PC-9 (cell line): ENCODE measurements around the gene CMSS1. TPM values are rescaled to one million over a fixed set of nuclear protein-coding genes. Genes with fewer than 3 reads are reported as not detected.

Experiments used
- BruUV-seq: library from RNA; stranded (reverse); fragments of 400-500 nt; replicated peaks from 2 replicates; lab custom pipeline; 2021; lab: Mats Ljungman, UMichigan
- CTCF ChIA-PET: fragments of 300-600 bp; sonication (Branson Sonifier 250); formaldehyde crosslinking; loops from one replicate; lab custom pipeline; 2022; ENCODE audit warnings: antibody characterized with exemption; lab: Charles Lee
- POLR2A ChIA-PET: fragments of 300-600 bp; sonication (Branson Sonifier 250); formaldehyde crosslinking; loops from one replicate; lab custom pipeline; 2022; ENCODE audit warnings: antibody characterized with exemption; ENCODE audit not compliant: unreplicated experiment; lab: Charles Lee
- DNase-seq, 2 experiments: peaks; one replicate each; pipeline versions ENCODE4 v3.0.0 to v3.0.0-alpha.2; 2015 to 2022; ENCODE audit warnings: mixed read lengths in 1 of 2
- H2AFZ ChIP-seq: fragments of 200-600 bp; sonication (generic); 2 replicates; pipeline ENCODE4 v1.8.1; 2017; ENCODE audit warnings: antibody characterized with exemption
- H3F3A ChIP-seq: fragments of 200-600 bp; sonication (generic); 2 replicates; pipeline ENCODE4 v1.8.1; 2017; ENCODE audit warnings: antibody characterized with exemption, mild to moderate bottlenecking, low read depth; ENCODE audit not compliant: insufficient read depth
- H3K27ac ChIP-seq: fragments of 200-600 bp; sonication (generic); 2 replicates; pipeline ENCODE4 v1.6.1; 2016; ENCODE audit warnings: mixed run types
- H3K27me3 ChIP-seq: fragments of 200-600 bp; sonication (generic); 2 replicates; pipeline ENCODE4 v1.6.1; 2016; ENCODE audit warnings: low read depth, mixed run types; ENCODE audit not compliant: insufficient read depth
- H3K36me3 ChIP-seq: fragments of 200-600 bp; sonication (generic); 2 replicates; pipeline ENCODE4 v1.6.1; 2016; ENCODE audit warnings: low read depth, mixed run types
- H3K4me1 ChIP-seq: fragments of 200-600 bp; sonication (generic); replicated peaks from 2 replicates; pipeline ENCODE4 v1.6.1; 2016; ENCODE audit warnings: mixed run types; ENCODE audit not compliant: insufficient read depth
- H3K4me2 ChIP-seq: fragments of 200-600 bp; sonication (generic); 2 replicates; pipeline ENCODE4 v1.6.1; 2017; ENCODE audit warnings: mixed run types
- H3K4me3 ChIP-seq: fragments of 200-600 bp; sonication (generic); 2 replicates; pipeline ENCODE4 v1.6.1; 2016; ENCODE audit warnings: mixed run types
- H3K79me2 ChIP-seq: fragments of 200-600 bp; sonication (generic); 2 replicates; pipeline ENCODE4 v1.6.1; 2017; ENCODE audit warnings: low read depth, mixed run types
- H3K9me2 ChIP-seq: fragments of 200-600 bp; sonication (generic); 2 replicates; pipeline ENCODE4 v1.8.1; 2017; ENCODE audit warnings: mild to moderate bottlenecking; ENCODE audit not compliant: insufficient read depth
- H3K9me3 ChIP-seq: fragments of 200-600 bp; sonication (generic); 2 replicates; pipeline ENCODE4 v1.8.1; 2016; ENCODE audit warnings: low read depth; ENCODE audit not compliant: insufficient read depth
- H4K20me1 ChIP-seq: fragments of 200-600 bp; sonication (generic); 2 replicates; pipeline ENCODE4 v1.8.1; 2017; ENCODE audit not compliant: insufficient read depth
- EZH2 ChIP-seq: fragments of 200-600 bp; sonication (generic); IDR thresholded peaks from 2 replicates; pipeline ENCODE4 v1.8.0; 2017; ENCODE audit warnings: antibody characterized with exemption, low read depth
- intact Hi-C: fragments of 100-400 bp; cut with micrococcal nuclease; formaldehyde crosslinking; loops from one replicate; pipeline ENCODE4 v1.10.0; 2022; ENCODE audit not compliant: unreplicated experiment
- total RNA-seq: library from RNA; stranded (reverse); gene quantifications from 2 replicates; pipeline ENCODE4 v1.2.3, GENCODE V29; 2021
- TF ChIP-seq, protein P1 (sequence below): fragments of 200-600 bp; sonication (generic); conservative IDR thresholded peaks from 2 replicates; pipeline ENCODE4 v1.6.1; 2017; ENCODE audit warnings: mixed run types, antibody characterized with exemption, mild to moderate bottlenecking, moderate library complexity

The CMSS1 gene
- total RNA-seq, 1 experiment from 2014 or later, result 98.9 TPM

DNA sequence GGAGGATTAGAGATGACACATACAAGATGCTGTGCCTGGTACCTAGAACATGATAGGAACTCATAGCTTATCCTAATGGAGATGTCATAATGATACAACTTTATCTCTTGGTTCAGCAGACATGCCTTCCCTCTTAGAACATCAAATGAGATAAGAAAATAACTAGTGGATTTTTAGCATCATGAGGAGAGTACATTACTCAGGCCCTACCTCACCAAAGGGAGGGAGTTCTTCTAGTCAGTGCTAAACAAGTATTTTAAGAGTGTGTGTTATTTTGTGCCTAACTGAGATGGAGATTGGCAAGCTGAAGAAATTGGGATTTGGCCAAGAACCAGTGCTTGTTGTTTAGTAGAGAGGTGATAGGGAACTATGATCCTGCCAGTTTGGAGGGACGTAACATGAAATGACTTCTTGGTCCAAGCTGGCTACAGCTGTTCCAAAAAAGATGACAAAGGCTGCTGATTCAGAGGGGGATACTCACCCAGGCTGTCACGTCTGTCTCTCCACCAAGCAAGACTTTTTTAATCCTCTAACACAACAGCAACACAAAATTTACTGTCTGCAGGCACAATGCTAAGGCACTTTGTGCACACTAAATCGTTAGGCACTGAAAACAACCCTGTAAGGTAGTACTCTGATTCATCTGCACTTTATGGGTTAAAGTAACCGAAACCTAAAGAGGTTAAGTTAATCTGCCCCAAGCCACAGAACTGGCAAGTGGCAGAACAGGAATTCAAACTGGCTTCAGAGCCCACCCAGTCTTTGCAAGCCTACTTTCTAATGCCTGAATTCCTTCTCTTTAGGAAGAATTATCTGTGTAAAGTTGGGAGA lies 126.5 kb downstream of the CMSS1 start:
- Histone ChIP-seq H3K27me3 (no peaks in the 10 kb centered on the region), H3K9me3 (no peaks in the 10 kb centered on the region), H2AFZ (no peak overlapping the region), H3K4me2 (peak overlapping the region; percentile 3; the same call in 1 of the 2 replicates), H3K79me2 (no peaks in the 10 kb centered on the region), H4K20me1 (no peaks in the 10 kb centered on the region), H3K9me2 (no peaks in the 10 kb centered on the region), H3F3A (no peaks in the 10 kb centered on the region), H3K4me1 (peaks cover 27% of the 10 kb centered on the region), H3K4me3 (no peak overlapping the region), H3K36me3 (no peaks in the 10 kb centered on the region; the same call in 1 of the 2 replicates), H3K27ac (no peak overlapping the region)
- no TSS peak for BruUV-seq
- peak in 1 of 2 experiments; percentile 52 for DNase-seq
- CTCF ChIA-PET, result no interaction called here
- POLR2A ChIA-PET, result no interaction called here
- TF ChIP-seq, protein P1, sequence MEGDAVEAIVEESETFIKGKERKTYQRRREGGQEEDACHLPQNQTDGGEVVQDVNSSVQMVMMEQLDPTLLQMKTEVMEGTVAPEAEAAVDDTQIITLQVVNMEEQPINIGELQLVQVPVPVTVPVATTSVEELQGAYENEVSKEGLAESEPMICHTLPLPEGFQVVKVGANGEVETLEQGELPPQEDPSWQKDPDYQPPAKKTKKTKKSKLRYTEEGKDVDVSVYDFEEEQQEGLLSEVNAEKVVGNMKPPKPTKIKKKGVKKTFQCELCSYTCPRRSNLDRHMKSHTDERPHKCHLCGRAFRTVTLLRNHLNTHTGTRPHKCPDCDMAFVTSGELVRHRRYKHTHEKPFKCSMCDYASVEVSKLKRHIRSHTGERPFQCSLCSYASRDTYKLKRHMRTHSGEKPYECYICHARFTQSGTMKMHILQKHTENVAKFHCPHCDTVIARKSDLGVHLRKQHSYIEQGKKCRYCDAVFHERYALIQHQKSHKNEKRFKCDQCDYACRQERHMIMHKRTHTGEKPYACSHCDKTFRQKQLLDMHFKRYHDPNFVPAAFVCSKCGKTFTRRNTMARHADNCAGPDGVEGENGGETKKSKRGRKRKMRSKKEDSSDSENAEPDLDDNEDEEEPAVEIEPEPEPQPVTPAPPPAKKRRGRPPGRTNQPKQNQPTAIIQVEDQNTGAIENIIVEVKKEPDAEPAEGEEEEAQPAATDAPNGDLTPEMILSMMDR, result no peak
- no peak for TF ChIP-seq EZH2
- intact Hi-C loops, result no loop called here

DNA sequence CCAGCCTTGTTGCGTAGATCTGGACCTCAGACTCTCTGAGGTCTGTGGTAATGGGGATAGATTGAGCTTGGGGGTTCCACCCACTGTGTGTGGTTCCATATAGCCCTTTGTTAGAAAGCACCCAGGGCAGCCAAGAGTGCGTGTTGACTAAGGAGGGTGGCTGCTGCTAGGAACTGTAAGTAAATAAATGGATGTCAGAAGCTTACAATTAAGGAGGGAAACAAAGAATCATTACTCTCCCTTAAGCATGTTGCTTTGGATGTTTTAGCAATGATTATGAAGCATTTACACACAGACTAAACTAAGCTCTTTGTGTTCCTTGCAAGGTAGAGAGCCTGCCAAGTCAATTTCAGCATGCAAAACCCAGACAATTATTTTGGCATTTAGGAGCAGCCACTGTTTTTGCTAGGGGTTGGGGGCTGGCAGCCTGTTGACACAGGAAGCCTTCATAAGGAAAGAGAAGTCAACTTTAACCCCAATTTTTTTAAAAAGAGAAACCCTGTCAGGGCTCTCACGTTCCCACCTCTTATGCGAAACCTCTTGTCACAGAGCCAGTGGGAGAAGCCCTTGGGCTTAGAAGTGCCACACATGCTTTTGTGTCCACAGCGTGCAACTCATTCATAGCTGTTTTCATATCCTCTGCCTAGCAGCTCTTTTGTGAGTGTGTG lies 127.8 kb downstream of the CMSS1 start:
- no peak for DNase-seq
- Histone ChIP-seq H3K4me1 (peaks cover 21% of the 10 kb centered on the region), H3K36me3 (no peaks in the 10 kb centered on the region; the same call in 1 of the 2 replicates), H3K4me2 (no peak overlapping the region), H3K9me3 (no peaks in the 10 kb centered on the region), H3K9me2 (no peaks in the 10 kb centered on the region), H3K79me2 (no peaks in the 10 kb centered on the region), H4K20me1 (no peaks in the 10 kb centered on the region), H3K27me3 (no peaks in the 10 kb centered on the region), H3K27ac (no peak overlapping the region), H3F3A (no peaks in the 10 kb centered on the region), H3K4me3 (no peak overlapping the region), H2AFZ (no peak overlapping the region)
- no TSS peak for BruUV-seq
- POLR2A ChIA-PET, result interaction anchor here (0.6 kb wide), 1 partner anchor 62 kb away, joined by 4 read pairs; no protein-coding TSS in a partner anchor
- TF ChIP-seq EZH2, result no peak
- TF ChIP-seq, protein P1, result no peak
- intact Hi-C loops, result no loop called here
- CTCF ChIA-PET, result interaction anchor here (0.5 kb wide), 2 partner anchors 114 to 387 kb away, joined by 3 to 4 read pairs; no protein-coding TSS in a partner anchor

DNA sequence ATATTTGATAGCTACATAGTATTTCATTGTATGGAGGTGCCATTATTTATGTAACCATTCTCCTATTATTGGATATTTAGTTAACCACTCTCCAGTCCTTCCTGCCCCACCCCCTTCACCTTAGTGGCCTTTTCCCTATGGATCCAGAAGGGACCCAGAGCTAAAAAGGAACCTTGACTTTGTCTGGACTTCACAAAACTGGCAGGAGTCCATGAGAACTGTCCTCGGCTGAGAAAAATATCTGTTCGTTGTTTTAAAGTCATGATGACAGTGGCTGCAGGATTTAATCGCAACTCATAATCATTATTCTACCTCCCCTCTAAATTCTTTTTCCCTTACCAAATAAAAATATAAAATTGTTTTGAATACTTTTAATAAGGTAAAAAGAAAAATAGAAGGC lies 129.7 kb downstream of the CMSS1 start:
- Histone ChIP-seq H3K4me2 (no peak overlapping the region), H3K79me2 (no peaks in the 10 kb centered on the region), H3K4me3 (no peak overlapping the region), H3K36me3 (no peaks in the 10 kb centered on the region), H4K20me1 (no peaks in the 10 kb centered on the region), H3K27me3 (no peaks in the 10 kb centered on the region), H3F3A (no peaks in the 10 kb centered on the region), H3K27ac (no peak overlapping the region), H3K9me3 (no peaks in the 10 kb centered on the region), H3K4me1 (peaks cover 7% of the 10 kb centered on the region), H2AFZ (no peak overlapping the region), H3K9me2 (no peaks in the 10 kb centered on the region)
- intact Hi-C loops, result no loop called here
- TF ChIP-seq, protein P1, result no peak
- no peak for TF ChIP-seq EZH2
- DNase-seq, result no peak
- no TSS peak for BruUV-seq
- CTCF ChIA-PET, result interaction anchor here (0.7 kb wide), 1 partner anchor 22 kb away, joined by 3 read pairs; no protein-coding TSS in a partner anchor
- POLR2A ChIA-PET, result interaction anchor here (0.5 kb wide), 1 partner anchor 9 kb away, joined by 4 read pairs; no protein-coding TSS in a partner anchor
